Activated CD8-positive, alpha-beta memory T cell treated with anti-CD3 and anti-CD28 coated beads, Interleukin-2, amount 50 U/mL, for 24 hours (primary cell): ENCODE measurements around the gene JAK3.

Experiments used
- DNase-seq: peaks from one replicate; pipeline ENCODE4 v3.0.0-alpha.2; 2020; ENCODE audit errors: extremely low read depth

JAK3 gene

GRCh38 chr19:17865364-17866311 is 17.9 kb upstream of the JAK3 start:
- DNase-seq = no peak

- no peak for DNase-seq
Measured at GRCh38 chr19:17863520-17864182, 15.9 kb upstream of the JAK3 start.

- no peak for DNase-seq
Measured at GRCh38 chr19:17862711-17863519, 15.1 kb upstream of the JAK3 start.

- DNase-seq = no peak
Measured at GRCh38 chr19:17861542-17862402, 14.0 kb upstream of the JAK3 start.

- no peak for DNase-seq
Measured at GRCh38 chr19:17860993-17861360, 13.2 kb upstream of the JAK3 start.

- DNase-seq = no peak
Measured at GRCh38 chr19:17860331-17860992, 12.7 kb upstream of the JAK3 start.

GRCh38 chr19:17859533-17860330 is 11.9 kb upstream of the JAK3 start, which contains the start of gene RPL18A:
RPL18A (plus strand) TSS chr19:17859910; CDS start chr19:17859957, 47 bp downstream.
- DNase-seq = peak; percentile 97

- DNase-seq = peak; percentile 84
Measured at GRCh38 chr19:17855280-17856152, 7.7 kb upstream of the JAK3 start.

GRCh38 chr19:17854061-17854460 is 6.3 kb upstream of the JAK3 start:
- DNase-seq = no peak

GRCh38 chr19:17848595-17849292 is 962 bp upstream of the JAK3 start:
- no peak for DNase-seq

GRCh38 chr19:17846146-17846545 is 1.6 kb downstream of the JAK3 start:
- no peak for DNase-seq

GRCh38 chr19:17843908-17844490 is 3.8 kb downstream of the JAK3 start:
- DNase-seq = no peak

GRCh38 chr19:17843292-17843827 is 4.4 kb downstream of the JAK3 start:
- DNase-seq = no peak

- DNase-seq = no peak
Measured at GRCh38 chr19:17842663-17843291, 5.0 kb downstream of the JAK3 start.

- DNase-seq = peak; percentile 54
Measured at GRCh38 chr19:17841810-17842662, 5.7 kb downstream of the JAK3 start.

- no peak for DNase-seq
Measured at GRCh38 chr19:17841371-17841809, 6.4 kb downstream of the JAK3 start.
